ENCODE results near the gene MARCHF10. TPM values are rescaled to one million over a fixed set of nuclear protein-coding genes. Genes with fewer than 3 reads are reported as not detected.

The MARCHF10 gene
- total and polyA plus RNA-seq, 4 donors, result not detected

- Histone ChIP-seq H3K36me3 (ENCODE audit: control insufficient read depth in 1 of 2, insufficient read depth in 2 of 2, low read length in 1 of 2) (peaks cover 2 to 4% of the 10 kb centered on the region in 2 donors), H3K4me1 (ENCODE audit: control insufficient read depth in 1 of 2, insufficient read depth in 2 of 2, low read length in 2 of 2) (no peaks in the 10 kb centered on the region), H3K27me3 (ENCODE audit: control insufficient read depth in 1 of 2, insufficient read depth in 2 of 2, low read length in 1 of 2) (no peaks in the 10 kb centered on the region), H3K4me3 (ENCODE audit: low read length in 2 of 2) (no peak overlapping the region), H3K27ac (ENCODE audit: low read depth in 1 of 2, low read length in 2 of 2) (no peak overlapping the region), H3K9me3 (ENCODE audit: control insufficient read depth, low read length) (no peaks in the 10 kb centered on the region)
- 9 to 11% methylated on average over 12 of the region's 12 CpGs for WGBS, 2 donors
- intact Hi-C loops (cut with DNase I), result loop anchor here in 1 of 2 donors (10.0 kb wide), 1 partner anchor 110 kb away; no protein-coding TSS in a partner anchor
- ATAC-seq (ENCODE audit: low FRiP score), result peak; percentile 36
- DNase-seq, result peak; percentile 79 to 80
Observed at GRCh38 chr17:62675260-62675659, 132.9 kb downstream of the MARCHF10 start.

- Histone ChIP-seq H3K27ac (ENCODE audit: low read depth in 1 of 2, low read length in 2 of 2) (no peak overlapping the region), H3K4me3 (ENCODE audit: low read length in 2 of 2) (no peak overlapping the region), H3K4me1 (ENCODE audit: control insufficient read depth in 1 of 2, insufficient read depth in 2 of 2, low read length in 2 of 2) (no peaks in the 10 kb centered on the region), H3K36me3 (ENCODE audit: control insufficient read depth in 1 of 2, insufficient read depth in 2 of 2, low read length in 1 of 2) (peaks cover 2 to 4% of the 10 kb centered on the region in 2 donors), H3K9me3 (ENCODE audit: control insufficient read depth, low read length) (no peaks in the 10 kb centered on the region), H3K27me3 (ENCODE audit: control insufficient read depth in 1 of 2, insufficient read depth in 2 of 2, low read length in 1 of 2) (no peaks in the 10 kb centered on the region)
- 33 to 36% methylated on average over 3 of the region's 3 CpGs for WGBS, 2 donors
- DNase-seq (peak in 1 of 2 donors; percentile 64), ATAC-seq (ENCODE audit: low FRiP score) (no peak)
- intact Hi-C loops (cut with DNase I), result loop anchor here in 1 of 2 donors (10.0 kb wide), 1 partner anchor 110 kb away; no protein-coding TSS in a partner anchor
Observed at GRCh38 chr17:62674841-62675240, 133.3 kb downstream of the MARCHF10 start.

- intact Hi-C loops (cut with DNase I), result loop anchor here in 1 of 2 donors (10.0 kb wide), 1 partner anchor 110 kb away; no protein-coding TSS in a partner anchor
- DNase-seq, result peak in 1 of 2 donors; percentile 62
- H3K27me3 ChIP-seq (ENCODE audit: control insufficient read depth in 1 of 2, insufficient read depth in 2 of 2, low read length in 1 of 2), result no peaks in the 10 kb centered on the region
- 56 to 60% methylated on average over 5 to 6 of the region's 6 CpGs for WGBS, 2 donors
- H3K36me3 ChIP-seq (ENCODE audit: control insufficient read depth in 1 of 2, insufficient read depth in 2 of 2, low read length in 1 of 2), result peaks cover 2 to 4% of the 10 kb centered on the region in 2 donors
- H3K27ac ChIP-seq (ENCODE audit: low read depth in 1 of 2, low read length in 2 of 2), result no peak overlapping the region
- H3K4me1 ChIP-seq (ENCODE audit: control insufficient read depth in 1 of 2, insufficient read depth in 2 of 2, low read length in 2 of 2), result no peaks in the 10 kb centered on the region
- no peaks in the 10 kb centered on the region for H3K9me3 ChIP-seq (ENCODE audit: control insufficient read depth, low read length)
- no peak overlapping the region for H3K4me3 ChIP-seq (ENCODE audit: low read length in 2 of 2)
- no peak for ATAC-seq (ENCODE audit: low FRiP score)
Observed at GRCh38 chr17:62674363-62674739, 133.8 kb downstream of the MARCHF10 start.

- intact Hi-C loops (cut with DNase I), result loop anchor here in 1 of 2 donors (10.0 kb wide), 1 partner anchor 109 kb away; no protein-coding TSS in a partner anchor
- Histone ChIP-seq H3K9me3 (ENCODE audit: control insufficient read depth, low read length) (no peaks in the 10 kb centered on the region), H3K27me3 (ENCODE audit: control insufficient read depth in 1 of 2, insufficient read depth in 2 of 2, low read length in 1 of 2) (no peaks in the 10 kb centered on the region), H3K36me3 (ENCODE audit: control insufficient read depth in 1 of 2, insufficient read depth in 2 of 2, low read length in 1 of 2) (peaks cover 2 to 4% of the 10 kb centered on the region in 2 donors), H3K4me1 (ENCODE audit: control insufficient read depth in 1 of 2, insufficient read depth in 2 of 2, low read length in 2 of 2) (no peaks in the 10 kb centered on the region), H3K4me3 (ENCODE audit: low read length in 2 of 2) (no peak overlapping the region), H3K27ac (ENCODE audit: low read depth in 1 of 2, low read length in 2 of 2) (no peak overlapping the region)
- ATAC-seq (ENCODE audit: low FRiP score), result peak; percentile 3
- DNase-seq, result peak in 1 of 2 donors; percentile 73
- 86% methylated on average over 20 of the region's 20 CpGs for WGBS, 2 donors
Observed at GRCh38 chr17:62673614-62674362, 134.3 kb downstream of the MARCHF10 start.

- no peak for ATAC-seq (ENCODE audit: low FRiP score)
- Histone ChIP-seq H3K9me3 (ENCODE audit: control insufficient read depth, low read length) (no peaks in the 10 kb centered on the region), H3K4me3 (ENCODE audit: low read length in 2 of 2) (no peak overlapping the region), H3K36me3 (ENCODE audit: control insufficient read depth in 1 of 2, insufficient read depth in 2 of 2, low read length in 1 of 2) (peaks cover 2 to 4% of the 10 kb centered on the region in 2 donors), H3K4me1 (ENCODE audit: control insufficient read depth in 1 of 2, insufficient read depth in 2 of 2, low read length in 2 of 2) (no peaks in the 10 kb centered on the region), H3K27me3 (ENCODE audit: control insufficient read depth in 1 of 2, insufficient read depth in 2 of 2, low read length in 1 of 2) (no peaks in the 10 kb centered on the region), H3K27ac (ENCODE audit: low read depth in 1 of 2, low read length in 2 of 2) (no peak overlapping the region)
- DNase-seq, result no peak
- intact Hi-C loops (cut with DNase I), result loop anchor here in 1 of 2 donors (10.0 kb wide), 1 partner anchor 108 kb away; no protein-coding TSS in a partner anchor
- 85 to 89% methylated on average over 4 of the region's 4 CpGs for WGBS, 2 donors
Observed at GRCh38 chr17:62672957-62673356, 135.2 kb downstream of the MARCHF10 start.

GRCh38 chr17:62671553-62671952, 136.6 kb downstream of the MARCHF10 start:
- ATAC-seq (ENCODE audit: low FRiP score) (no peak), DNase-seq (peak; percentile 54 to 83)
- no peaks in the 10 kb centered on the region for H3K9me3 ChIP-seq (ENCODE audit: control insufficient read depth, low read length)
- WGBS, 2 donors, result 36 to 38% methylated on average over 10 to 14 of the region's 14 CpGs
- intact Hi-C loops (cut with DNase I), result loop anchor here in 1 of 2 donors (10.0 kb wide), 1 partner anchor 107 kb away; no protein-coding TSS in a partner anchor
- H3K27me3 ChIP-seq (ENCODE audit: control insufficient read depth in 1 of 2, insufficient read depth in 2 of 2, low read length in 1 of 2), result no peaks in the 10 kb centered on the region
- no peak overlapping the region for H3K27ac ChIP-seq (ENCODE audit: low read depth in 1 of 2, low read length in 2 of 2)
- H3K4me1 ChIP-seq (ENCODE audit: control insufficient read depth in 1 of 2, insufficient read depth in 2 of 2, low read length in 2 of 2), result no peaks in the 10 kb centered on the region
- H3K4me3 ChIP-seq (ENCODE audit: low read length in 2 of 2), result no peak overlapping the region
- peaks cover 2 to 4% of the 10 kb centered on the region in 2 donors for H3K36me3 ChIP-seq (ENCODE audit: control insufficient read depth in 1 of 2, insufficient read depth in 2 of 2, low read length in 1 of 2)

- DNase-seq (peak in 1 of 2 donors; percentile 69), ATAC-seq (ENCODE audit: low FRiP score) (no peak)
- no peaks in the 10 kb centered on the region for H3K9me3 ChIP-seq (ENCODE audit: control insufficient read depth, low read length)
- H3K36me3 ChIP-seq (ENCODE audit: control insufficient read depth in 1 of 2, insufficient read depth in 2 of 2, low read length in 1 of 2), result peaks cover 0 to 4% of the 10 kb centered on the region in 2 donors
- 78% methylated on average over 24 of the region's 24 CpGs for WGBS, 2 donors
- intact Hi-C loops (cut with DNase I), result loop anchor here in 1 of 2 donors (10.0 kb wide), 1 partner anchor 106 kb away; no protein-coding TSS in a partner anchor
- H3K27me3 ChIP-seq (ENCODE audit: control insufficient read depth in 1 of 2, insufficient read depth in 2 of 2, low read length in 1 of 2), result no peaks in the 10 kb centered on the region
- no peak overlapping the region for H3K27ac ChIP-seq (ENCODE audit: low read depth in 1 of 2, low read length in 2 of 2)
- no peak overlapping the region for H3K4me3 ChIP-seq (ENCODE audit: low read length in 2 of 2)
- H3K4me1 ChIP-seq (ENCODE audit: control insufficient read depth in 1 of 2, insufficient read depth in 2 of 2, low read length in 2 of 2), result no peaks in the 10 kb centered on the region
Observed at GRCh38 chr17:62670202-62670821, 137.8 kb downstream of the MARCHF10 start.

GRCh38 chr17:62668091-62668804, 139.9 kb downstream of the MARCHF10 start:
- no peak overlapping the region for H3K4me3 ChIP-seq (ENCODE audit: low read length in 2 of 2)
- H3K27ac ChIP-seq (ENCODE audit: low read depth in 1 of 2, low read length in 2 of 2), result no peak overlapping the region
- no peaks in the 10 kb centered on the region for H3K9me3 ChIP-seq (ENCODE audit: control insufficient read depth, low read length)
- WGBS, 2 donors, result 74 to 80% methylated on average over 10 of the region's 10 CpGs
- DNase-seq (peak in 1 of 2 donors; percentile 27), ATAC-seq (ENCODE audit: low FRiP score) (no peak)
- no peaks in the 10 kb centered on the region for H3K4me1 ChIP-seq (ENCODE audit: control insufficient read depth in 1 of 2, insufficient read depth in 2 of 2, low read length in 2 of 2)
- no peaks in the 10 kb centered on the region for H3K27me3 ChIP-seq (ENCODE audit: control insufficient read depth in 1 of 2, insufficient read depth in 2 of 2, low read length in 1 of 2)
- intact Hi-C loops (cut with DNase I), result no loop called here
- H3K36me3 ChIP-seq (ENCODE audit: control insufficient read depth in 1 of 2, insufficient read depth in 2 of 2, low read length in 1 of 2), result no peaks in the 10 kb centered on the region

All from aorta (tissue), 5 donors.